Measurements from ENCODE around the gene ADGRF4.

The ADGRF4 gene, protein sequence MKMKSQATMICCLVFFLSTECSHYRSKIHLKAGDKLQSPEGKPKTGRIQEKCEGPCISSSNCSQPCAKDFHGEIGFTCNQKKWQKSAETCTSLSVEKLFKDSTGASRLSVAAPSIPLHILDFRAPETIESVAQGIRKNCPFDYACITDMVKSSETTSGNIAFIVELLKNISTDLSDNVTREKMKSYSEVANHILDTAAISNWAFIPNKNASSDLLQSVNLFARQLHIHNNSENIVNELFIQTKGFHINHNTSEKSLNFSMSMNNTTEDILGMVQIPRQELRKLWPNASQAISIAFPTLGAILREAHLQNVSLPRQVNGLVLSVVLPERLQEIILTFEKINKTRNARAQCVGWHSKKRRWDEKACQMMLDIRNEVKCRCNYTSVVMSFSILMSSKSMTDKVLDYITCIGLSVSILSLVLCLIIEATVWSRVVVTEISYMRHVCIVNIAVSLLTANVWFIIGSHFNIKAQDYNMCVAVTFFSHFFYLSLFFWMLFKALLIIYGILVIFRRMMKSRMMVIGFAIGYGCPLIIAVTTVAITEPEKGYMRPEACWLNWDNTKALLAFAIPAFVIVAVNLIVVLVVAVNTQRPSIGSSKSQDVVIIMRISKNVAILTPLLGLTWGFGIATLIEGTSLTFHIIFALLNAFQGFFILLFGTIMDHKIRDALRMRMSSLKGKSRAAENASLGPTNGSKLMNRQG

GRCh38 chr6:47698342-47698787 is at the start of gene ADGRF4:
ADGRF4 (plus strand) TSS chr6:47698580; CDS start chr6:47707246, 8,666 bp downstream.
- no peak for DNase-seq (ENCODE audit: low spot score)

DNA sequence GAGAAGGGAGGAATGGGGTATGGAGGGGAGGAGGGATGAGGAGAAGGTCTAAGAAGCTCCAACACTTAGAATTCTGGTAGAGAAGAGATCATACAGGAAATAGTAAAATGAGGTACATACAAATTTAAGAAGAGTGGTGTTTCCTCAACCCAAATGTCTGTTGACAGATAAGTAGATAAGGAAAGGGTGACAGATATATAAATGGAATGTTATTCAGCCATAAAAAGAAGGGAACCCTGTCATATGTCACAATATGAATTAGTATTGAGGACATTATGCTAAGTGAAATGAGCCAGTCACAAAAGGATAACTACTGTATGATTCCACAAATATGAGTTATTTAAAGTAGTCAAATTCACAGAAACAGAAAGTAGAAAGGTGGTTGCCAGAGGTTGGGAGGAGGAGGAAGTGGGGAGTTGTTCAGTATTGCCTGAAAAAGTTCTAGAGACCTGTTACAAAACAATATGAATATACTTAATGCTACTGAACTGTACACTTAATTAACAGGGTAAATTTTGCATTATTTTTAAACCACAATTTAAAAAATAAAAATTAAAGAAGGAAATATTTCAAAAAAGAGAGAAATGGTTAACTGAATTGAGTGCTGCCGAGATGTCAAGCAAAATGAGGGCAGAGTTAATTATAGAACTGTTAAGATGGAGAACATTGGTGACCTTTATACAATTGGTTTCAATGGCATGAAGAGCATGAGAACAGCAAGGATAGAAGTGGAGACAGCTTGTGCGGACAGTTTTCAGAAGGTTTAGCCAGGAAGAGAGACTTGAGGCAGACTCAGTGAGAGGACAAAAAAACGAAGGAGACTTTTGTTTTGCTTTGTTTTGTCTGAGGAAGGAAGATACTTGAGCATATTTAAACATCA is 47.6 kb upstream of the ADGRF4 start:
- no peak for DNase-seq (ENCODE audit: low spot score)

DNA sequence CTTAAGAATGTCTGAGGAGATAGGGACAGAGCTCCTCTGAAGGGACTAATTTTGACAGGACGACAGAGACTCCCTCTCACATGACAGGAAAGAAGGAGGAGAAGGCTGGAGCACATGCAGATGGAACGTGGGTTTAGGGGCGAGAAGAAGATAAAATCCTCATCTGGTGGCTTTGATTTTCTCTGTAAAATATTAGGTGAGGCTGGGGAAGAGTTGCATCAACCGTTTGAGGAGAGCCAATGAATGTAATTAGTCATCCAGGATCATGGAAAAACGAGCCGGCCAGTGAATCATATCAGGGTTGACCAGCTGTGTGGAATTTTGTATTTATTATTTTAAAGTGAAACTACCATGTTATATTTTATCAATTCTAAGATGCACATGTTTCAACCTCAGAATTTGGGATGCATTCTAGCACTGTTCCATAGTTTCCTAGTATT is 46.9 kb upstream of the ADGRF4 start:
- no peak for DNase-seq (ENCODE audit: low spot score)

- no peak for DNase-seq (ENCODE audit: low spot score)
Observed at GRCh38 chr6:47653706-47654105, 44.7 kb upstream of the ADGRF4 start.

DNA sequence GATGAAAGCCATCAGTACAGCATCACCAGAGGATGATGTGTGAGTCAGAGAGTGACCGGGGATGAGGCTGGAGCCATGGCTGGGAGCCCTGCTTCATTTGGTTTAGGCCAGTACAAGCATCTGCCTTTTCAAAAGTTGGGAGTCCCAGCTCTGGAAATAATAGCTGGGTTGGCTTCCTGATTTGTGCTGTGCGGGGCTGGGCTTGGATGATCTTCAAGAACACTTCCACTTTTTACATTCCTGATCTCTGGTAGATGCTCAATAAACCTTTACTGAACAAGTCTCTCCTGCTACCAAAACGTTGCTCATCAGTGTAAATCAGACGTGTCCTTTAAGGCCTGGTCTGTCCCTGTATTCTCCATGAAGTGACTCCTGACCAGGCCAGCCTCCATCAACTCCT is 44.1 kb upstream of the ADGRF4 start:
- DNase-seq (ENCODE audit: low spot score) = no peak

- DNase-seq (ENCODE audit: low spot score) = peak; percentile 40
Observed at GRCh38 chr6:47655719-47656595, 42.4 kb upstream of the ADGRF4 start.

- no peak for DNase-seq (ENCODE audit: low spot score)
Observed at GRCh38 chr6:47661960-47662359, 36.4 kb upstream of the ADGRF4 start.

- DNase-seq (ENCODE audit: low spot score) = no peak
Observed at GRCh38 chr6:47663462-47664216, 34.7 kb upstream of the ADGRF4 start.

GRCh38 chr6:47665112-47665511 is 33.3 kb upstream of the ADGRF4 start:
- DNase-seq (ENCODE audit: low spot score) = no peak

DNA sequence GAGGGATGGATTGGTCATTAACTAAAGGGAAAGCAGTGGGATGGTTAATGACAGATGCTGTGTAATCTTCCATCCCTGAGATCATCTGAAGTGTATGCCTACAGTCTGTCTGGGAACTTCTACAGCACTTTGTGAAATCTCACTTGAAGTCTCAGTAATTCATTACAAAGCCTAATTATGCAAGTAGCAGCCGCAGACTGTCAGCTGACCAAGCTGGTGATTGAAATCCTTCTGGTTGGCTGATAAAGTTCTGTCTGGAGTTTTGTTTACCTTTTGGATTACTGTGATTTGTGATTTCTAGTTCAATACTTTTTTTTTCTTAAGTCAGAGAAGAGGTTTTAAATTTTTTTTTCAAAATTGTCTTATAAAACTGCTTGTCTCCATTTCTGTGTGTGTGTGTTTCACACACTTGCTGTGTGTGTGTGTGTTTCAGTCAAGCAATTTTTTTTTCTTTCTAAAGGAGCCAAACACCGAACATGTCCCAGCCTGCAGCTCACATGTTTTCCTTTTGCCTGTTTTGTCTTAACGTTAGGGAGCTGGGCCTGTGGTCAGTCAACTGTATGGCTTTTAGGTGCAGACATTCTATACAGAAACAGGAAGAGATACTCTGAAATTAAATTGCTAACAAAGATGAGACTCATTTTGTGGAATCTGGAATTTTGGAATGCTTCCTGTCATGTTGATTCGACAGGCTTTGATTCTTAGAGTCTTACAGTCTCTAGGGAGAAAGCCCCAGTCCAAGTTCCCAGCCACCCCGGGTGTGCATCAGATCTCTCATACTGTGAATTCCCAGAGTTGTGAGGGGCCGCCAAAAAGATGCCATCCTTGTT is 28.5 kb upstream of the ADGRF4 start:
- DNase-seq (ENCODE audit: low spot score) = peak; percentile 82

DNA sequence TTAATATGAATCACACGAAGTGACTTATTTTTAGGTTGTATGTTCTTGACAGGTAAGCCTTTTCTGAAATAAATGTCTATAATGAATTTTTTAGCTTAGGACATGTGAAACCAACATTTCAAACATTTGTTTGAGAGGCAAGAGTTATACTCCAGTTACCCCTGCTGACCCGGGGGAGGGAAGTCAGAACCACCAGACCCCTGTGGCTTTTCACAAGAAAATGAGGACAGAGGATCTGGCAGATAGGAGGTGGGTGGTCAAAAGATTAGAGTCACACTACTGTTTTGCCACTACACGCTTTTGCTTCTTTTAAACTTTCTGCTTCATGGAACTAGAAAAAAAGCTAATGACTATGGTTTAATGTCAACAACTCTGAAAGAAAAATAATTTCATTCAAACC is 27.5 kb upstream of the ADGRF4 start:
- DNase-seq (ENCODE audit: low spot score) = no peak

- DNase-seq (ENCODE audit: low spot score) = no peak
Observed at GRCh38 chr6:47671777-47672176, 26.6 kb upstream of the ADGRF4 start.

DNA sequence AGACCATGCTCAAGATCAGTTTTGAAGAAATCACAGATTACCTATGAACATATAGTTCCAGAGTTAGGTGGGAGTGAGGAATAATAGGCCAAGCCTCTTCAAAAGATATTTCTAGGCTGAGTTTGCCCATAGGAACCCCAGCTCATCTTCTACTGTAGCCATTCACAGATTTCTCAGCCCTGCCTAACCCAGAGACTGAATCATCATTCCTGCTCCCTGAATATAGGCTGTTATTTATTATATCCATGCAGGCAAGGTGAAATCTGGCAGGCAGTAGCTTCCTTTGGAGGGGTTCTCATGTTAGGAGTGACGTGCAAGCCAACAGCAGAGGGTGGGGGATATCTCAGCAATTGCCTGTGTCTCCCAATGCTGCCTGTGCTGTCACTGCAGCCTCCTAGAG is 25.6 kb upstream of the ADGRF4 start:
- DNase-seq (ENCODE audit: low spot score) = no peak

- no peak for DNase-seq (ENCODE audit: low spot score)
Observed at GRCh38 chr6:47674673-47675072, 23.7 kb upstream of the ADGRF4 start.

DNA sequence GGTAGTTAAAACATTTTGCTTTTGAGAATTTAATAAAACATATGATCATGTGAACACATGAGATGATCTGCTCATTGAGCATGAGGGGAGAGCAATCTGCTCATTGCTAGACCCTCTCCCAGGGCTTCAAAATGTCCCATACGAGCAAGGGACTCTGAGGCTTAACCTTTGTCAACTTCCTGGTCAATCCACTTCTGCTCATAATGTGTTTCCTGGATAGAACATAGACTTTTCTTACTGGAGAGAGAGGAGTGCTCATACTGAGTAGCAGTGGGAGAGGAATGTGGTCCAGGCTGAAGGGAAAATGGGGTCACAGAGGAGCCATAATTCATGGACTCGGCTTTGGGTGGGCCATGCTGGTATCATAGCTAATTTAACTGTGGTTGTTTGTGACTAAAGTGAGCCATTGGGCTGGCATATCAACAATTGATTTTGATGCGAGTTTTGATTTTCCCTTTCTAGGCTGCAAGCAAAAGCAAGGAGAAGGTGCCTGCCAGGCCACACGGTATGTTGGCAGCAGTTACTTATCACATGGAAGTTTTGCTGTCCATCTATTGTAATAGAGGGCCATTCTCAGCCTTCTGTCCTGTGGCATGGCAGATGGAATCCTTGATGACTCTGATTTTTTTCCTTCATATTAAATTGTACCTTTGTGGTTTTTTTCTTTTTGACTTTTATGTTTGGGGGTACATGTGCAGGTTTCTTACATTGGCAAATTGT is 20.8 kb upstream of the ADGRF4 start:
- DNase-seq (ENCODE audit: low spot score) = no peak

- DNase-seq (ENCODE audit: low spot score) = no peak
Observed at GRCh38 chr6:47678739-47679138, 19.6 kb upstream of the ADGRF4 start.

GRCh38 chr6:47679322-47679906 is 19.0 kb upstream of the ADGRF4 start:
- DNase-seq (ENCODE audit: low spot score) = no peak

DNA sequence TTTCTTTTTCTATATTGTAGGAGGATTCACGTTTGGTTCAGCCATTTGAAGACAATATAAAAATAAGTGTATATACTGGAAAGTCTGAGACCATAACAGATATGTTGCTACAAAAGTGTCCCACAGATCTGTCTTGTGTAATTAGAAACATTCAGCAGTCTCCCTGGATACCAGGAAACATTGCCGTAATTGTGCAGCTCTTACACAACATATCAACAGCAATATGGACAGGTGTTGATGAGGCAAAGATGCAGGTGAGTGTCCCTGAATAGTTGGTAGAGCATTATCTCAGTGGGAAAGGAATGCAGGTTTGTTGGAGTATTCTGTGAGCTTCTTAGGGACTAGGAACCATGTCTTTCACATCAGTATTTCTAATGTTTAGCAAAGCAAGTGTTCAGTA is 18.3 kb upstream of the ADGRF4 start:
- DNase-seq (ENCODE audit: low spot score) = no peak

GRCh38 chr6:47680724-47681123 is 17.7 kb upstream of the ADGRF4 start:
- DNase-seq (ENCODE audit: low spot score) = no peak

All from COLO829 (cell line).